ENCODE results near the gene LSM14B. TPM values are rescaled to one million over a fixed set of nuclear protein-coding genes. Genes with fewer than 3 reads are reported as not detected.
A peak's percentile ranks its signal among the peaks of the same experiment; 100 is the strongest.
"Not testable (repeated sequence)": the region's sequence is repeated elsewhere in the genome, so short reads cannot be mapped to it uniquely, and the experiment has no call there.

LSM14B gene
- polyA plus RNA-seq, 5 donors: 52.4 to 64.1 (median 58.2) TPM

DNA sequence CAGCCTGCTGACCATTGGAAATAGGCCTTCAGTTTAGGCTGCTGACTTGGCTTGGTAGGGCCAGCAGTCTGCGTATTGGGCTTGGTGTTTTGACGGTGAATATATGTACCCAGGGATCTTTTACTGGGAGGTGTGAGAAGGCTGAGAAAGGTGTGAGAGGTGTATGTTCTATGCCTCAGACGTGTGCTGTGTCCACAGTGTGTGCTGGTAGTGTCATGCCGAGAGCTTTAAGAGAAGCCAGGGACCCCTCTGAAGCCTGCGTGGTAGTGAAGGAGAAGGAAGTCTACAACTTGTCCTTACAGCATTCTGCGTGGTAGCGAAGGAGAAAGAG is 23.4 kb downstream of the LSM14B start:
- DNase-seq: no peak

DNA sequence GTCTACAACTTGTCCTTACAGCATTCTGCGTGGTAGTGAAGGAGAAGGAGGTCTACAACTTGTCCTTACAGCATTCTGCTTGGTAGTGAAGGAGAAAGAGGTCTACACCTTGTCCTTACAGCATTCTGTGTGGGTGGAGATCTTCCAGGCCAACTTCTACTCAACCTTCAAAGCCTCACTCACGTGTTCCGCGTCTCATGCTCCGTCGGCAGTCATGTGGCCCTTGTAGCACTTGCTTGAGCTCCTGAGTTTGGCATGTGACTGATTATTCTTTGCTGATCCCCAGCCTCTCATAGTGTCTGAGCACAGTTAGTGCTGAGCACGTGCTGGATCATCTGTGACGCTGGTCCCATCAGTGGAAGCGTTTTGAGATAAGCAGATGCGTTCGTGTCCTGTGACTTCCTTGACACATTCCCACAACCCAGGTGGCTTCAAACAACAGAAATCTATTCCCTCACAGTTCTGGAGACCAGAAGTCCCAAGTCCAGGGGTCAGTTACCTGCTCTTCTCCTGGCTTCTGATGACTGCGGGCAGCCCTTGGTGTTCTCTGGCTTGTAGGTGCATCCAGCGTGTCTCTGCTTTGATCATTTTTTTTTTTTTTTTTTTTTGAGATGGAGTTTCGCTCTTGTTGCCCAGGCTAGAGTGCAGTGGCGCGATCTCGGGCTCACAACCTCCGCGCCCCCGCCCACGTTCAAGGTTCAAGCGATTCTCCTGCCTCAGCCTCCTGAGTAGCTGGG is 23.9 kb downstream of the LSM14B start:
- DNase-seq: no peak

DNA sequence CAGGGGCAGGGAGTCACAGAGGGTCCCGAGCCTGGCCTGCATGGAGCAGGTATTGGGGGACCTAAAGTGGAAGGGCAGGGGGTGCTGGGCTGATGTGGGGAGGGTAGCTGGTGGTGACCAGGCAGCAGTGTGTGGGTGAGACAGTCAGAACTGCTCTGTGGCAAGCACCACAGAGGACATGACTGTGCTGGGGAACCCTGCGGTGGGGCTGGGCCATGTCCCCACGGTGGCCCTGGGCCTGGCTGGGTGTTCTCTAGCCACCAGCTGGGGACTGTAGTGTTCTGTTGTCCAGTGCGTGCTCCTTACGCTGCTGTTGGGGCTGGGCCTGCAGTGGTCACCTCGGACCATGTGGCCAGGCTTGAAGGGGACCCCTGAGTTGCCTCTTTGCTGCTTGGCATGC is 24.9 kb downstream of the LSM14B start:
- DNase-seq: no peak

DNA sequence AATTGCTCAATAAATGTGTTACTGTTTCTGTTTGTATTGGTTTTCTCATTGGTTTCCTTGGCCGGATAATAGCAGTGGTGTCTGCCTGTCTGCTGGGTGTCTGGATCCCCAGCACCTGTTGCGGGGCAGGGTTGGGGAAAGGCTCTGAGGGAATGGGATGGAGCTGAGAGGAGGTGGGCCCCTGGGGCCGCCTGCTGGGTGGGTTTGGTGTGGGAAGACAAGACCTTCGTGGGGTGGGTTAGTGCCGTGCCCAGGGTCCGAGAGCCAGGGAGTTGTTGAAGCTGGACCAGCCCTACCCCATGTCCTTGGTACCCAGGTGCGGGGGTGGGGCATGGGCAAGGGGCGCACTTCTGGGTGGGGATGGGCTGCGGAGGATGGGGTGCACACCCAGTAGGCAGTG is 25.3 kb downstream of the LSM14B start:
- DNase-seq: no peak

DNA sequence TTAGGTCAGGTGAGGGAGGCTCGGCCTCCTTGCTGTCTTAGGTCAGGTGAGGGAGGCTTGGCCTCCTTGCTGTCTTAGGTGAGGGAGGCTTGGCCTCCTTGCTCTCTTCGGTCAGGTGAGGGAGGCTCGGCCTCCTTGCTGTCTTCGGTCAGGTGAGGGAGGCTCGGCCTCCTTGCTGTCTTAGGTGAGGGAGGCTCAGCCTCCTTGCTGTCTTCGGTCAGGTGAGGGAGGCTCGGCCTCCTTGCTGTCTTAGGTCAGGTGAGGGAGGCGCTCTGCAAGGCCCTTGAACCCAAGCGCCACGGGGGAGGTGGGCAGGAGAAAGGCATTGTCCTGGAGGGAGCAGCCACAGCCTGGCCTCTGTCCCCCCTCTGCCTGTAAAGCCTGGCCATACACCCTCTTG is 26.1 kb downstream of the LSM14B start:
- not testable (repeated sequence) for DNase-seq

DNA sequence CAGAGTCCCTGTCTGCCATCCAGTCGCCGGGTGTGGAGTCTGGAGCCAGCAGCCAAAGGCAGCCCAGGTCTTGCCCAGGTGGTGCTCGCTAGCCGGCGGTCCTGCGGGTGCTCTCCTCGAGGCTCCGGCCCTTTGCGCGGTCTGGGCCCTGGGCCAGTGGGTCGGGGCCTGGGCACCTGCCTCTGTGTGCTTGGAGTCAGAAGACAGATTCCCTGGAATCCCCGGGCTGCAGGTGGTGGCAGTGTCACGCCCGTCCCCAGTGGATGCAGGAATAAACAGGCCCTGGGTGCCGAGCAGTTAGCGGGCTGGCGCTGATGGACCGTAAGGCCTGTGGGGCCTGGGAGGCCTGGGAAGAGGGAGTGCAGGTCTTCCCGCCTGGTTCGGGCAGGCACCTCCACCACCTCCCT is 26.6 kb downstream of the LSM14B start:
- DNase-seq: no peak

DNA sequence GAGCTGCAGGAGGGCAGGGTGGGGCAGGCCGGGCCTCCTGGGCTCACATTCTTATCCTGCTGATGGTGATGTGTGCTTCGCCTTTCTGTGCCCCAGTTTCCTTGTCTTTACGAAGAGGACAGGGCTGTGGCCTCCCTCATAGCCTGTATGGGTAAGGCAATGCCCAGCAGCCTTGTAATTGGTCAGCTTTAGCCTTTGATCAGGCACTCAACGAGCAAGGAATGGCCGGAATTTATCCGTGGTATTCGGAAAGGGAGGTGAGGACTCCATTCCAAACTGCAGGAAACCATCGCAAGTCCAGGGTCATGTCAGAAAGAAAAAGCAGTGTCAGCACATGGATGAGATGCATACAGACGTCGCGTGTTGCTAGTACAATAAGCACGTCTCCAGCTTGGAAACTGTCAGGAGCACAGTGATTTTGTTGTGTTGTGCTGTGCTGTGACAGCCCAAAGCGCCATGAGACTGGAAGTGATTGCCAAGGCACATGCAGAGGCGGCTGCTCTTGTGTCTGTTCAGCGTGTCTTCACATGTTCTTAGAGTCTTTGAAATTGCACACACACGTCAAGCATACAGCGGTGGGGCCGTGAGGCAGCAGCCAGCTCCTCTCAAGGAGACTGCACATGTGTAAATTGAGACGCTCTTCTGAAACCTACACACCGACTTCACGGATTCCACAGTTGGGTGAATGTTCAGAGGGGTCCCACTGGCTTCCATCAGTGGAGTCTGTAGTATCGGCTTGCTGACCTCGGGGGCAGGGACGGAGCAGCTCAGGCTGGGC is 27.4 kb downstream of the LSM14B start:
- no peak for DNase-seq

DNA sequence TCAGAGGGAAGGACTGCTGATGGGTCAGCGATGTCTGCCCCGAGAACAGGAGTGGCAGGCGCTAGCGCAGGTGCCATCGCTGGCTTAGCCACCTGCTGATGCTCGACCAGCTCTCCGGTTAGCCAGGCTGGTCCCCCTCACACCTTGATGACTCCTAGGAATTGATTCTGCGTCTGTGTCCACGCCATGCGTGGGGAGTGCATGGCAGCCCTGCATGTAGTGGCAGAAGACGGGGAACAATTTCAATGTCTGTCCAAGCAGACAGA is 28.0 kb downstream of the LSM14B start:
- no peak for DNase-seq

DNA sequence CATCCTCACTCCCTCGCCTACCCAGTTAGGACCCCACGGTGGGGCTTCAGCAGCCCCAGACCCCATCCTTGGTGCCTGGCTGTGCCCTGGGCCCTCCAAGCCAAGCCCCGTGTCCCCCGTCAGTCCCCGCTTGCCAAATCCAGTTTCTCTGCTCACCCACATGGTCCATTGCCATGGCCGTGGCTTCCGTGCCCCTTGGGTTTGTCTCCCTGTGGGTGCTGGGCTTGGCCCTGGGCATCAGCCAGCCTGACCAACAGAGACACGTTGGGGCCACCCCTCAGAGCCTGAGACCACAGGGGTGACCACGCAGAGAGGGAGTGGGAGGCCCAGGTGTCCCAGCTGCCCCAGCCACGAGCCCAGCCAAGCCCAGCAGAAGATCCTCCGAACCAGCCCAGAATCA is 28.9 kb downstream of the LSM14B start:
- no peak for DNase-seq

DNA sequence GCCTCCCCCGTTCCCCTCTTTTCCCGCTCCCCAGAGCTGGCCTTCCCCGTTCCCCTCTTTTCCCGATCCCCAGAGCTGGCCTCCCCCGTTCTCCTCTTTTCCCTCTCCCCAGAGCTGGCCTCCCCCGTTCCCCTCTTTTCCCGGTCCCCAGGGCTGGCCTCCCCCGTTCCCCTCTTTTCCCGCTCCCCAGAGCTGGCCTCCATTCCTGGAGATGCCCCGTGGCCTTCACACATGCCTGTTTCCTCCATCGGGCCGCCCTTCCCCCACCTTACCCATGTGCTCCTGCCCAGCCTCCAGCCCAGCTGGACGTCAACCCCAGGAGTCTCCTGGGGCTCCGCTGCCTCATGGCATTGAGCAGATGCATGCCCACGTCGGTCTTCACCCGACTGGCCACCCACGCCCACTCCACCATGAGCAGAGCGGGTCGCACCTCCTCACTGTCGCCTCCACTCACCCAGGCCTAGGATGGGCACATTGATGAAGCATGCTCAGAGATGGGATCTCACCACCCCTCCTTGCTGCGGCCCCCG is 29.6 kb downstream of the LSM14B start:
- DNase-seq: no peak

DNA sequence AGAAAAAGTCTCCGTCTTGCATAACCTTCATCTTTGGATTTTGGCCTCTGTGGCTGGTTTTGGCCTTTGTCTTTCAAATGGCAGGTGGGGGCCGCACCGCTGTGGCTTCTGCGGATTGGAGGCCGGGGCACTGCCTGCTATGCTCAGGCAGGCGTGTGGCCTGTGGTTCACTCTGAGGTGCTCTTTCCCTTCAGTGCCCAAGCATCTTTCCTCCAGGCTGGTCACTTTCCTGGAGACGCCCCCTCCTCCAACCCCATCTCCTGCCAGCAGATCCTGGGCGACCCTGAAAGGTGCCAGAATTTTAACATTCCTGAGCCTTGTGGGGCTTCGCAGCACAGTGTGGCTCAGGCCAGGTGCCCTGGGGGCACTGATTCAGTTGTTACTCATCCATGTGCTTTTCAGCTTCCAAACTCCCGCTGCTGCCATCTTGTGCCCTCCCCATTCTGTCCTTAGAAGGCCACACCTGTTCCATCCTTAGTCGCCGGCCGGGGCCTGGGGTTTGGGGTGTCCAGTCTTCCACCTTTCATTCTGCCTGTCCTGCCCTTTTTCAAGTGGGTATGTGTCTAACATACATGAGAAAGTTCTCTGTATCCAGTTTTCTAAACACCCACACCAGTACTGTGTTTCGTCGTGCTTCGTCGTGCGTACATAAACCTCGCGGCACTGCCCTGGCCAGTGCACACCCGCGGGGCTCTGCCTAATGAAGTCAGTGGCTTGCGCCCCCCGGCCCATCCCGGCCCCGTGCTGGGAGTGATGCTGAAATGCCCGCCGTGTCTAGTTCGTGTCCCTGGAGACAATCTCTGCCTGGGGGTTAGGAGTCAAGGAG is 33.4 kb downstream of the LSM14B start:
- no peak for DNase-seq

DNA sequence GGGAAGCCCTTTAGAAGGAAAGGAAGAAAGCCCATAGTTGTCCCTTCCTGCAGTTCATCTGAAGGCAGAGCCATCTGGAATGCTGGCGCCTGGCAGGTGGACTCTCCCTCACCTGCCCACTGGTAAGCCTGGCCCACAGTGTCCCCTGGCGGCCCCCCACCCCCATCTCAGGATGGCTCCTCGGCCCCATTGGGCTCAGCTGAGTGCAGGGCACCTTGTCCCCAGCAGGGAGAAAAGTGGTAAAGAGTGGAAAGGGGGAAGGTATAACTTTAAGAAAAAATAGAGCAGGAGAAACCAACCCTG is 33.9 kb downstream of the LSM14B start:
- DNase-seq: no peak

DNA sequence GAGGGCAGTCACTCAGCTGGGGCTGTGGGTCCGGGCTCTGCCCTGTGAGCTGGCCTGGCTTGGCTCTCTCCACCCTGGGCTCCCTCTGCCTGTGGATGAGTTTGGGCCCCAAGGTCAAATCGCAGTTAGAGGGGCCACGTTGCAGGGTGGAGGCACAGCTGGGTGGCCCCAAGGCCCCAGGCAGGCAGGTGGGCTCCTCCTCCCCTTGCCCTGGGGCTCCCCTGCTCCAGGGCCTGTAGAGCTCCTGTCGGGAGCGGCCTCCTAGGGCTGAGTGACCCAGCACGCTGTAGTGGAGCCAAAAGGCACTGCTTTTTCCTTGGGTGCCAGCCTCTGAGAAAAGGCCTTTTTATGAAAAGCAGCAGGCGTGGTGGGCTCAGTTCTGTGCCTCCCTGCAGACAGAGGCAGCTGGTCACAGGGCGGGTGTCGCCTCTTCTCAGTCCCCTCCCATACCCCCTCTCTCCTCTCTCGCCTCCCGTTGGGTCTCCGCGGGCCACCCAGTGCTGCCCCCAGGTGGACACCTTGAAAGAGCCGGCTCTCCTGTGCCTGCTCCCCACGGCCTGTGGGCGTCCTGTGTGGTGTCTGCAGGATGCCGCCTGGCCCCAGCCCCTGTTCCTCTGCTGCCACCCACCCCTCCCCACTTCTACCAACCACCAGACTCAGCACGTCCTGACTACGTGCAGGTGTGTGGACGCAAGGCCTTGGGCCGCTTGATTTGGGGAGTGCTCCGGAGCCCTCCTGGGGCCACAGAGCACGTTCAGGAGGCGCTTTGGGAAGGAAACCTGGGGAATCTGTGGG is 34.5 kb downstream of the LSM14B start:
- DNase-seq: peak in 1 of 2 donors; percentile 37

DNA sequence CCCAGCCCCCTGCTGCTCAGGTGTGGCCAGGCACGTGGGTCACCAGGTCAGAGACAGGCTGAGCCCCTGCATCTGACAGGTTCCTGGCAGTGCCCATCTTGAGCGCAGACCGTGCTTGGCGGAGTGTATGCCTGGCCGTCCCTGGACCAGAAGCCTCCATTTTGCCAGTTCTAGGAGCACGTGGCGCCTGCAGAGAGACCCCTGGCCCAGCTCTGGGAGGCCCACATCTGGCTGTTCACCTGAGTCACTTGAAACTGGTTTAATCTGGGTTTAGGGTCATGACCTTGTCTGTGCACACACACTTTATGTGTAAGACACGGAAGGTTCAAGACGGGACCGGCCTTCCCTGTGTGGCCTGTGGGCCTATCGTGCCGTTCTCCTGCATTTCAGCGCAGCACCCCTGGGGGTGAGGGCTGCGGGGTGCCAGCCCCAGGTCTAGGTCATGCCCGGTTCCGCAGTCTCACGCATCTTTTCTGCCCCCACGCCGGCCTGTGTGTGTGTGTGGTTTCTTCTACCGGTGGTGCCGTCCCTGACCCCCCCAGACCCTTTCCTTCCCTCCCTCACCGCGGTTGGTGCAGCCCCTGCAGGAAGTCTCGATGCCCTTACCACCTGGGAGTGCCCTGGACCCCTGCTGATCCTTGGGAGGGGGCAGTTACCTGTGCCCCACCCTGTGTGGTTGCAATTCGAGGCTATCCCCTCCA is 35.3 kb downstream of the LSM14B start:
- no peak for DNase-seq

DNA sequence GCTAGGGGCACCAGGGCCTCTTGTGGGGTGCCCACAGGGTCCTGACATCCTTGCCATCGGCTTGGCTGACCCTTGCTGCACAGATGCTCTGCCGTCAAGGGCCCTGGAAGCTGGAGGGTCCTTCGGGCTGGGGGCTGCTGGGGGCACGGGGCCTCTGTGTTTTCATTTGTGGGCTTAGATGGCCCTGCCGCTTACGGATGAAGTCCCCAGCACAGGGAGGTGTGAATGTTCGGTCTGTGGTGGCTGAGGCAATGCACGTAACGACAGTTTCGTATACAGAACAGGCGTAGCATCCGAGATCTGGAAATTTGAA is 35.8 kb downstream of the LSM14B start:
- no peak for DNase-seq

DNA sequence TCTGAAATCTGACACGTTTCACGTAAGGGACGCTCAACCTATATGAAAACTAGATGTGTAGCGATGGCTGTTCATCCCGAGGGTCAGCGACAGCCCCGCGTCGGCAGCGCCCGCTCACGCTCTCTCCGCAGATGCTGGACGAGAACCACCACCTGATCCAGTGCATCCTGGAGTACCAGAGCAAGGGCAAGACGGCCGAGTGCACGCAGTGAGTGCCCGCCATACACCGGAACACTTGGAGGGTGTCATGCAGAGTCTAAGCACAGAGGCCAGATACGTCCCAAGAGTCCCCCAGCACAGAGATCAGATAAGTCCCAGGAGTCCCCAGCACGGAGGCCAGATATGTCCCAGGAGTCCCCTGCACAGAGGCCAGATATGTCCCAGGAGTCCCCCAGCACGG is 36.3 kb downstream of the LSM14B start:
- DNase-seq: no peak

DNA sequence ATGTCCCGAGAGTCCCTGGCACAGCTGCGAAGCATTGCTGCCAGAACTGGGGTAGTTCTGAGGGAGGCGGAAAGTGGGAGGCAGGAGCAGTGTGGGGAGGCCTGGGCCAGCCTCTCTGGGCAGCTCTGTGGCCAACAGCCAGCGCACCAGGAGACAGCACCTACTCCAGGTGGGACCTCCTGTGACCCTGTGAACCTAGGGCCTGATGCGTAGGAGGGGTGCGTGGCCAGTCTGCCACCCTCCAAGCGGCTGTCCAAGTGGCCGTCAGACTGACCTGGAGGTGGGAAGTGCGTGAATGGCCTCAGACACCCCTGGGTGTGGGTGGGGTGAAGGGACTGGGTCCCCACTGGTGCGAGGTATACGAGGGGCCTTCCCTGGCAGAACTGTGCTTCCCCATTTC is 36.8 kb downstream of the LSM14B start:
- no peak for DNase-seq

DNA sequence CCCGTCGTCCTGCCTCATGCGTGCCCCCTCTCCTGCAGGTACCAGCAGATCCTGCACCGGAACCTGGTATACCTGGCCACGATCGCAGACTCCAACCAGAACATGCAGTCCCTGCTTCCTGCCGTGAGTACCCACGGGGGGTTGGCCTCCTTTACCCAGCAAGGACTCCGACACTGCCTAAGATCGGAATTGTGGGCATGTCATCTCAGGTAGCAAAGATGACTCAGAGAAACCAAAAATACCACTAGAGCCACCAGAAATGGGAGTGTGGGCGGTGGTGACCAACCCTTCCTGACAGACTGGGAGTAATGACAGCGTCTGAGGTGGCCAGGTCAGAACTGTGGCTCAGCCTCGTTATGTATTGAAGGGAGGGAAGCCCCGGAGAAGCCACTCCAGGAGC is 37.6 kb downstream of the LSM14B start:
- DNase-seq: no peak

DNA sequence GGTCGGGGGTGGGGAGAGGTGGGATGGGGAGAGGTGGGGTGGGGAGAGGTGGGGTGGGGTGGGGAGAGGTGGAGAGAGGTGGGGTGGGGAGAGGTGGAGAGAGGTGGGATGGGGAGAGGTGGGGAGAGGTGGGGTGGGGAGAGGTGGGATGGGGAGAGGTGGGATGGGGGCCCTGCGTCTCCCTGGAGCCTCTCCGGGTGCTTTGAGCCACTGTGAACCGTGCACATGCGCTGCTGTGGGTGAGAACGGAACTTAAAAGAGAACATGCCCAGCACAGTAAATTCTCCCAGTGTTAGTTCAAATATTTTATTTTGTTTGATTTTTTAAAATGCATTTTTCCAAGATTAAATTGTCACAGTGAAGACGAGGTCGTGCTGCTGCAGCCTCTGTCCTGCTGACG is 38.0 kb downstream of the LSM14B start:
- no peak for DNase-seq

DNA sequence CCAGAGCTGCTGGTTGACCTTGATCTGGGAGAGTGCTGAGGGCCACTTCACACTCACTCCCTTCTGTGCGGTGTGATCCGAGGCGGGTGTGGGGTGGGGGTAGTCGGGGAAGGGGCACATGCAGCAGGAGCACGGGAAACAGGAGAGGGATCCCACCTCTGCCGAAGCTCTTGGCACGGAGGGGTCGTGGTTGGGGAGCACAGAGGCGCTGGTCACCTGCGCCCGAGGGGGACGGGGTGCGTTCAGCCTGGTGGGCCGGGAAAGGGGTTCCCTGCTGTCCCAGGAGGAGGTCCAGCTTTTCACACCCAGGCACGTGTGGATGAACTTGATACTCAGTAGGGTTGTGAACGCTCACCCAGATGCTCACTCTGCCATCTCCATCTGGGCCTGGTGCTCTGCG is 38.6 kb downstream of the LSM14B start:
- no peak for DNase-seq

DNA sequence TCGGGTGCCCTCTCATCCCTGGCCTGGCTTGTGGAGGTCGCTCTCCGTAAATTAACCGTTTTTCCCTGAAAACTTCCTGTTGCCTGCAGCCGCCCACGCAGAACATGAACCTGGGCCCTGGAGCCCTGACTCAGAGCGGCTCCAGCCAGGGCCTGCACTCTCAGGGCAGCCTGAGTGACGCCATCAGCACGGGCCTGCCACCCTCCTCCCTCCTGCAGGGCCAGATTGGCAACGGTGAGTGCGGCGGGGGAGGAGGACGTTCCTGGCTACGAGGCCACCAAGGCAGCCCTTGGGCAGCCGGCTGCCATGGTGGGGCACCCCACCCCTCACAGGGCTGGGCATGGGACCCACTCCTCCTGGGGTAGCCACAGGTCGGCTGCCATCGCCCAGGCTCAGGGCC is 39.1 kb downstream of the LSM14B start:
- no peak for DNase-seq
